ENCODE measurements around the gene SARM1. TPM values are rescaled to one million over a fixed set of nuclear protein-coding genes. Genes with fewer than 3 reads are reported as not detected.

SARM1 gene
- total RNA-seq, 2 donors from 2014 or later: 24.4 to 26.1 TPM

DNA sequence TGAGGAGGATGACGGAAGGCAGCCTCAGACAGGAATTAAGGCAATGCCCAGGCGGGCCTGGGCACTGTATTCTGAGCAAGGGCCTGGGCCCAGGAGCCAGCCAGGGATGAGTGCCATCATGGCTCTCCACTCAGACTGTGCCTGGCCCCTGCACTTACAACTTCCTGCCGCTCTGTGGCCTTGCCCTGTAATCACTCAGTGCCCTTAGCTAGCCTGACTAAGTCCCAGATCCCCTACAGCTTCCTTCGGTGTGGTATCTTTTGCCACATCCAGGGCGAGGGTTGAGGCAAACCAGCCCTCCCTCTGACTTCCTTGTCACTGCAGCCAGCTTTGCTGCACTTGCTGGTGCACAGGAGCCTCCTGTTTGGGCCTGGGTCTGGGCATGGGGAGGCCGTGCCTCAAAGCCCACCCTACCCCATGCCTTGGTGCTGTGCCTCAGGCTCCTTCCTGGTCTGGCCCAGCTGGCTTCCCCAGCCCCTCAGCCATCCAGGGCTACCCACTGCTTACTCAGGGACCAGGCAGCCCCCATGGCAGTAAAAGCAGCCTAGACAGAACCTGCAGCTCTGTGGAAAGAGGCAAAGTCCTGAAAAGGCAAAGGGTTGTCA is 25.2 kb downstream of the SARM1 start:
- Mint-ChIP-seq H3K27me3 (no peaks in the 10 kb centered on the region), H3K36me3 (ENCODE audit: low read depth) (peaks cover 3% of the 10 kb centered on the region), H3K4me1 (peaks cover 9% of the 10 kb centered on the region), H3K4me3 (no peak overlapping the region), H3K27ac (no peak overlapping the region)
- ATAC-seq: no peak
- no peaks in the 10 kb centered on the region for H3K9me3 ChIP-seq (ENCODE audit: control insufficient read depth, low read length, poor library complexity, severe bottlenecking)
- no peak for DNase-seq

DNA sequence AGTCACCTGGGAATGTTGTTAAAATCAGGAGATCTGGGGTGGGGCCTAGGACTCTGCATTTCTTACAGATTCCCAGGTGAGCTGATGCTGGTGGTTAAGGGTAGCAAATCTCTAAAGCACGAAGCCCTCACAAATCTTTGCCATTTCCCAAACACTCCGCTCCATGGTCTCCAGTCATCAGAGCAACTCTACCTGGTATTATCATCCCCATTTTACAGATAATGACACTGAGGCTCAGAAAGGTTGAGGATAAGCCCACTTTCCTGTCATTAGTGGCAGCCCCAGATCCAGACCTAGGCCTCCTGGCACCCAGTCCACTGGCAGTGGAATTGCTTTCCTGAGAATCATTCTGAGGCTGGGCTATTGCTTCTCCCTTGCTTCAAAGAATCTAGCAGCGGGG is 25.8 kb downstream of the SARM1 start:
- ATAC-seq: no peak
- Mint-ChIP-seq H3K27ac (peak overlapping the region; percentile 11), H3K4me3 (no peak overlapping the region), H3K36me3 (ENCODE audit: low read depth) (peaks cover 3% of the 10 kb centered on the region), H3K4me1 (peaks cover 11% of the 10 kb centered on the region), H3K27me3 (no peaks in the 10 kb centered on the region)
- no peak for DNase-seq
- H3K9me3 ChIP-seq (ENCODE audit: control insufficient read depth, low read length, poor library complexity, severe bottlenecking): no peaks in the 10 kb centered on the region

GRCh38 chr17:28397687-28398279 is 26.3 kb downstream of the SARM1 start:
- no peaks in the 10 kb centered on the region for H3K27me3 Mint-ChIP-seq
- ATAC-seq: no peak
- H3K4me3 Mint-ChIP-seq: no peak overlapping the region
- H3K4me1 Mint-ChIP-seq: peaks cover 13% of the 10 kb centered on the region
- no peaks in the 10 kb centered on the region for H3K9me3 ChIP-seq (ENCODE audit: control insufficient read depth, low read length, poor library complexity, severe bottlenecking)
- no peak for DNase-seq
- peak overlapping the region; percentile 11 for H3K27ac Mint-ChIP-seq
- peaks cover 3% of the 10 kb centered on the region for H3K36me3 Mint-ChIP-seq (ENCODE audit: low read depth)

GRCh38 chr17:28398280-28398981 is 26.9 kb downstream of the SARM1 start:
- Mint-ChIP-seq H3K4me3 (no peak overlapping the region), H3K36me3 (ENCODE audit: low read depth) (peaks cover 3% of the 10 kb centered on the region), H3K27me3 (no peaks in the 10 kb centered on the region), H3K27ac (peak overlapping the region; percentile 11), H3K4me1 (peaks cover 14% of the 10 kb centered on the region)
- ATAC-seq (no peak), DNase-seq (no peak)
- H3K9me3 ChIP-seq (ENCODE audit: control insufficient read depth, low read length, poor library complexity, severe bottlenecking): no peaks in the 10 kb centered on the region

DNA sequence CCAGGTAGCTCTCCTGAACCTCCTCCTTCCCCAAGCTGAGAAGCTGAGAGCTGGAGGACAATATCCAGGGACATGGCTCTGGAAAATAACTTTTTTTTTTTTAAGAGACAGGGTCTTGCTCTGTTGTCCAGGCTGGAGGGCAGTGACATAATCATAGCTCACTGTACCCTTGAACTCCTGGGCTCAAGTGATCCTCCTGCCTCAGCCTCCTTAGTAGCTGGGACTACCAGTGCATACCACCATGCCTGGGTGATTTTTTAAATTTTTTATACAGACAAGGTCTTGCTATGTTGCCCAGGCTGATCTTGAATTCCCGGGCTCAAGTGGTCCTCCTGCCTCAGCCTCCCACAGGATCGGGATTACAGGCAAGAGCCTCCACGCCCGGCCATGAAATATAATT is 28.3 kb downstream of the SARM1 start:
- Mint-ChIP-seq H3K27ac (peak overlapping the region; percentile 47), H3K27me3 (no peaks in the 10 kb centered on the region), H3K36me3 (ENCODE audit: low read depth) (no peaks in the 10 kb centered on the region), H3K4me1 (peaks cover 10% of the 10 kb centered on the region), H3K4me3 (no peak overlapping the region)
- ATAC-seq (no peak), DNase-seq (no peak)
- no peaks in the 10 kb centered on the region for H3K9me3 ChIP-seq (ENCODE audit: control insufficient read depth, low read length, poor library complexity, severe bottlenecking)

DNA sequence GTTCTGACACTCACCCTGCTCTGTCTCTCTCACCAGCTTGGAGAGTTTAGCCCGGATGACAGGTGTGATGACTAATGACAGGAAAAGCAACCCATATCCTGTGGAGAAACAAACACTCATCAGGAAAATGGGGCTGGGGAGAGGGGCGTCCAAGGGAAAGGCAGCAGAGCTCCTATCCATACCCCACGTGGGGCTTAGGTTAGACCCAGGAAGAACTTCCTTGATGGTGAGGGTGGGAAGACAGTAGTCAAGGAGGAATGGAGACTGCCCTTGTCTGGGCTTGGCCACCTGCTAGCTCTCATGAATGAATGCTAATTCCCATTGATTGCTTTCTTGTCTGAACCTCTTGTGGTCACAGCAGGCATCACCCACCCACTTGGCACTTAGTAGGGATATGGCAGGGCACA is 30.7 kb downstream of the SARM1 start:
- H3K27ac Mint-ChIP-seq: no peak overlapping the region
- no peaks in the 10 kb centered on the region for H3K9me3 ChIP-seq (ENCODE audit: control insufficient read depth, low read length, poor library complexity, severe bottlenecking)
- ATAC-seq (no peak), DNase-seq (no peak)
- H3K36me3 Mint-ChIP-seq (ENCODE audit: low read depth): no peaks in the 10 kb centered on the region
- peaks cover 13% of the 10 kb centered on the region for H3K4me1 Mint-ChIP-seq
- H3K4me3 Mint-ChIP-seq: no peak overlapping the region
- H3K27me3 Mint-ChIP-seq: no peaks in the 10 kb centered on the region

DNA sequence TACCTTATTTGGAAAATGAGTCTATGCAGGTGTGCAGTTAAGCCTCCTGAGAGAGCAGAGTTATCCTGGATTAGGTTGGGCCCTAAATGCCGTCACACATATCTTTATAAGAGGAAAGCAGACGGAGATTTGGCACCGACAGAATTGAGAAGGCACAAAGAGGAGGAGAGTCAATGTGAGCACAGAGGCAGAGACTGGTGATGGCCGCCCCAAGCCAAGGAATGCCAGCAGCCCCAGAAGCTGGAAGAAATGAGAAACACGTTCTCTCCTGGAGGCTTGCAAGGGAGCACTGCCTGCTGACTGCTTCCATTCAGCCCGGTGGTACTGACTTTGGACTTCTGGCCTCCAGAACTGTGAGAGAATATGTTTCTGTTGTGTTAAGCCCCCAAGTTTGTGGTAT is 31.4 kb downstream of the SARM1 start:
- no peak for ATAC-seq
- H3K9me3 ChIP-seq (ENCODE audit: control insufficient read depth, low read length, poor library complexity, severe bottlenecking): no peaks in the 10 kb centered on the region
- no peaks in the 10 kb centered on the region for H3K36me3 Mint-ChIP-seq (ENCODE audit: low read depth)
- peaks cover 13% of the 10 kb centered on the region for H3K4me1 Mint-ChIP-seq
- no peak overlapping the region for H3K27ac Mint-ChIP-seq
- no peak overlapping the region for H3K4me3 Mint-ChIP-seq
- DNase-seq: no peak
- H3K27me3 Mint-ChIP-seq: no peaks in the 10 kb centered on the region

- Mint-ChIP-seq H3K27me3 (peaks cover 8% of the 10 kb centered on the region), H3K27ac (no peak overlapping the region), H3K4me3 (peak overlapping the region; percentile 85), H3K36me3 (ENCODE audit: low read depth) (peaks cover 3% of the 10 kb centered on the region), H3K4me1 (peaks cover 9% of the 10 kb centered on the region)
- no peaks in the 10 kb centered on the region for H3K9me3 ChIP-seq (ENCODE audit: control insufficient read depth, low read length, poor library complexity, severe bottlenecking)
- DNase-seq: no peak
- no peak for ATAC-seq
These were observed 32.5 kb downstream of the SARM1 start for GRCh38 chr17:28404007-28404406.

DNA sequence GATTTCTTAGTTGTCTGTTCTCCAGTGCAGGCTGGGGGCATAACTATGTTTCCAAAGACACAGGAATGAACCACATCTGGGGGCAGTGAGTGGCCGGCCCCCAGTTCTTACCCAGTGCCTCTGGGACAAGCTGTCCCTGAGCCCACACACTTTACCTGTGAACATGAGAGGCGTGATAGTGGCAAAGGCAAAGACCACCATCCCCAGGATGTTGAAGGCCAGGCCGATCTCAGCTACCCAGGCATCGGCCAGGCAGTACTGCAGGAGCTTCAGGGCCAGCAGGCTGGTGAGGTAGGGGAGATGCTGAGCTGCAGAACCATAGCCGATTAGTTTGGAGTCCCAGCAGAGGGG is 32.9 kb downstream of the SARM1 start:
- Mint-ChIP-seq H3K36me3 (ENCODE audit: low read depth) (peaks cover 3% of the 10 kb centered on the region), H3K4me1 (peaks cover 9% of the 10 kb centered on the region), H3K27ac (peak overlapping the region; percentile 47), H3K4me3 (peak overlapping the region; percentile 85), H3K27me3 (peaks cover 8% of the 10 kb centered on the region)
- no peak for DNase-seq
- no peaks in the 10 kb centered on the region for H3K9me3 ChIP-seq (ENCODE audit: control insufficient read depth, low read length, poor library complexity, severe bottlenecking)
- ATAC-seq: no peak

- Mint-ChIP-seq H3K36me3 (ENCODE audit: low read depth) (peaks cover 3% of the 10 kb centered on the region), H3K4me1 (peaks cover 9% of the 10 kb centered on the region), H3K4me3 (peak overlapping the region; percentile 85), H3K27me3 (peaks cover 8% of the 10 kb centered on the region), H3K27ac (peak overlapping the region; percentile 47)
- ATAC-seq: no peak
- no peak for DNase-seq
- no peaks in the 10 kb centered on the region for H3K9me3 ChIP-seq (ENCODE audit: control insufficient read depth, low read length, poor library complexity, severe bottlenecking)
These were observed 33.5 kb downstream of the SARM1 start for GRCh38 chr17:28404812-28405570.

DNA sequence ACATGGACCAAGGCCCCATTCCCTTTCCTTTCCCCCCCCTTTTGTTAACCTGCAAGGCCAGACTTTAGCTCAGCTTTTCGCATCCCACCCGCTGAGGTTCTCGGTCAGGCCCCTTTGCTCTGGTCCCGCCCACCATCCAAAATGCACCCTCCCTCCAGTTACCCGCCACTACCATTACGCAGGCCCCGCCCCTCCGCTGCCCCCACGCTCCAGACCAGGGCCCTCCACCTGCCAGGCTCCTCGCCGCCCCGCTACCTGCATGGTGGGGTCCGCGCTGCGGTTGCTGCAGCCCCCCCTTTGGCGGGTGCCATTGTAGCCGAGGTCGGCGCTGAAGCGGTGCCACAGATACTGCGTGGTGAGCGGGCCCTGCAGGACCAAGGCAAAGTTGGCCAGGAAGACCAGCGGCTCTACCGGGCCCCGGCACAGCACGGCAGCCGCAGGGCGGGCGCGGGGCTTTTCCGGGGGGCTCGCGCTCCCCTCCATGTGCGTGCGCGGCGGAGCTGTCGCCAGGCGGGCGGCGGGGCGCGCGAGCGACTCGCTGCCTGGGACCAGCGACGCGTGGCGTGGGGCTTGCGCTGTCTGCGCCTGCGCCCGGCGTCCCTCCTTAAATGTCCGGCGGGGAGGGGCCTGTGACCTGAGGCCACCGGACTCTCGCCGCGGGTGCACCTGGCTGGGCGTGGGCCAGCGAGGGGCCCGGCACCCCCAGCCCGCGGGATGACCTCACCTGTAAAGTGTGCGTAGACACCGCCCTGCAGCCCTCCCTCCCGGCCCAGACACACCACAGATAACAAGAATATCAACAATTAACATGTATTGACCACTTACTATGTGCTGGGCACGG is 34.4 kb downstream of the SARM1 start, which contains the start of gene SLC46A1:
Gene SLC46A1 (minus strand): TSS at position 581 of the 841 bp plus-strand sequence. CDS start 98 bp downstream, at position 483.
- ATAC-seq (peak; percentile 76), DNase-seq (no peak)
- Mint-ChIP-seq H3K27ac (no peak within 1 kb of the TSS), H3K4me1 (peaks cover 9% of the 10 kb centered on the region), H3K4me3 (peak within 1 kb of the TSS; percentile 85), H3K36me3 (ENCODE audit: low read depth) (peaks cover 3% of the 10 kb centered on the region), H3K27me3 (peaks cover 15% of the 10 kb centered on the region)
- no peaks in the 10 kb centered on the region for H3K9me3 ChIP-seq (ENCODE audit: control insufficient read depth, low read length, poor library complexity, severe bottlenecking)

GRCh38 chr17:28406473-28406814 is 35.0 kb downstream of the SARM1 start:
- H3K9me3 ChIP-seq (ENCODE audit: control insufficient read depth, low read length, poor library complexity, severe bottlenecking): no peaks in the 10 kb centered on the region
- peaks cover 3% of the 10 kb centered on the region for H3K36me3 Mint-ChIP-seq (ENCODE audit: low read depth)
- ATAC-seq (peak; percentile 47), DNase-seq (no peak)
- H3K27me3 Mint-ChIP-seq: peaks cover 20% of the 10 kb centered on the region
- H3K4me3 Mint-ChIP-seq: peak overlapping the region; percentile 79
- no peak overlapping the region for H3K27ac Mint-ChIP-seq
- peaks cover 9% of the 10 kb centered on the region for H3K4me1 Mint-ChIP-seq
